HCT116 (cell line): ENCODE results near the gene ZNF775. TPM values are rescaled to one million over a fixed set of nuclear protein-coding genes. Genes with fewer than 3 reads are reported as not detected.

ENCODE experiments used
- ATAC-seq: fragments of 200-7000 bp; cut with Tn5 transposase; 2 replicates; pipeline ENCODE4 v1.9.1; 2020; ENCODE audit warnings: mild to moderate bottlenecking, moderate library complexity
- BruUV-seq: library from RNA; stranded (reverse); fragments of 400-500 nt; replicated peaks from 2 replicates; lab custom pipeline; 2021; lab: Mats Ljungman, UMichigan
- CTCF ChIA-PET: fragments of 300-600 bp; sonication (Branson Sonifier 250); formaldehyde crosslinking; loops from one replicate; lab custom pipeline; 2021; ENCODE audit warnings: antibody characterized with exemption; lab: Charles Lee
- POLR2A ChIA-PET: fragments of 300-600, 350-600 bp; sonication (Branson Sonifier 250); formaldehyde crosslinking; loops from one replicate; lab custom pipeline; 2021; ENCODE audit warnings: antibody characterized with exemption; lab: Charles Lee
- RAD21 ChIA-PET, 2 experiments: fragments of 300-600 bp; sonication (Branson Sonifier 250); formaldehyde crosslinking; loops; one replicate each; lab custom pipeline; 2023; ENCODE audit warnings: low total read pairs in 2 of 2; ENCODE audit not compliant: uncharacterized antibody in 2 of 2, unreplicated experiment in 2 of 2, low non-redundant PET in 1 of 2; lab: Charles Lee
- DNase-seq: peaks from one replicate; pipeline ENCODE4 v3.0.0-alpha.2; 2010; ENCODE audit warnings: low read depth, low spot score
- H2AFZ ChIP-seq: fragments of 200-600 bp; shearing (Covaris generic), sonication (generic); 2 replicates; pipeline ENCODE4 v1.6.1; 2017; ENCODE audit warnings: low read depth, mixed run types, mixed read lengths, antibody characterized with exemption, low read length; ENCODE audit not compliant: poor library complexity, severe bottlenecking
- H3K27ac ChIP-seq: 2 replicates; pipeline ENCODE4 v1.5.1; 2012; ENCODE audit warnings: low read depth, low read length
- H3K27me3 ChIP-seq: fragments of 200-600 bp; sonication (generic); 2 replicates; pipeline ENCODE4 v1.6.1; 2016; ENCODE audit warnings: mixed run types, low read length, mixed read lengths; ENCODE audit not compliant: insufficient read depth
- H3K36me3 ChIP-seq, 2 experiments: fragments of 200-500 bp in 1 of 2; fragments of 200-600 bp in 1 of 2; sonication (Bioruptor generic) in 1 of 2; sonication (generic) in 1 of 2; 2 replicates each; pipeline versions ENCODE4 v1.5.1 to v1.6.1; 2014 to 2016; ENCODE audit warnings: low read length in 2 of 2, inconsistent platforms in 1 of 2, mixed read lengths in 1 of 2, mixed run types in 1 of 2; ENCODE audit not compliant: insufficient read depth in 2 of 2, control insufficient read depth in 1 of 2
- H3K4me1 ChIP-seq, 2 experiments: fragments of 200-600 bp in 1 of 2; sonication (generic) in 1 of 2; 2 replicates each; pipeline versions ENCODE4 v1.5.1 to v1.6.1; 2012 to 2017; ENCODE audit warnings: low read length in 2 of 2, inconsistent platforms in 1 of 2, mild to moderate bottlenecking in 1 of 2, mixed read lengths in 1 of 2, mixed run types in 1 of 2, moderate library complexity in 1 of 2; ENCODE audit not compliant: insufficient read depth in 2 of 2, control insufficient read depth in 1 of 2
- H3K4me2 ChIP-seq: fragments of 200-600 bp; sonication (generic); 2 replicates; pipeline ENCODE4 v1.6.1; 2017; ENCODE audit warnings: mixed run types, low read length, mixed read lengths
- H3K4me3 ChIP-seq, 2 experiments: fragments of 200-600 bp in 1 of 2; sonication (generic) in 1 of 2; replicated peaks in 1 of 2; 2 replicates each; pipeline ENCODE4 v1.5.1; 2011 to 2016; ENCODE audit warnings: low read length in 2 of 2, control low read depth in 1 of 2, low read depth in 1 of 2, mild to moderate bottlenecking in 1 of 2, mixed read lengths in 1 of 2, mixed run types in 1 of 2
- H3K79me2 ChIP-seq: fragments of 200-600 bp; sonication (generic); 2 replicates; pipeline ENCODE4 v1.6.1; 2017; ENCODE audit warnings: mild to moderate bottlenecking, mixed run types, low read length, moderate library complexity, mixed read lengths; ENCODE audit not compliant: insufficient read depth
- H3K9ac ChIP-seq: fragments of 200-600 bp; sonication (generic); 2 replicates; pipeline ENCODE4 v1.6.1; 2016; ENCODE audit warnings: low read length, mixed read lengths
- H3K9me2 ChIP-seq: fragments of 200-600 bp; sonication (generic), shearing (Covaris generic); 2 replicates; pipeline ENCODE4 v1.6.1; 2017; ENCODE audit warnings: mixed run types, mild to moderate bottlenecking, moderate library complexity; ENCODE audit not compliant: insufficient read depth
- H3K9me3 ChIP-seq, 2 experiments: fragments of 200-500 bp in 1 of 2; fragments of 200-600 bp in 1 of 2; sonication (Bioruptor generic) in 1 of 2; sonication (generic) in 1 of 2; 2 replicates each; pipeline ENCODE4 v1.6.1; 2014 to 2017; ENCODE audit warnings: low read length in 2 of 2, mixed read lengths in 2 of 2, inconsistent platforms in 1 of 2, low read depth in 1 of 2, mild to moderate bottlenecking in 1 of 2, mixed run types in 1 of 2, moderate library complexity in 1 of 2; ENCODE audit not compliant: control insufficient read depth in 1 of 2, insufficient read depth in 1 of 2
- H4K20me1 ChIP-seq: fragments of 200-600 bp; sonication (generic), shearing (Covaris generic); 2 replicates; pipeline ENCODE4 v1.6.1; 2017; ENCODE audit warnings: mixed run types, mild to moderate bottlenecking, moderate library complexity; ENCODE audit not compliant: insufficient read depth
- EGR1 ChIP-seq: IDR thresholded peaks from 2 replicates; pipeline ENCODE4 v1.6.1; 2012; ENCODE audit warnings: low read depth
- EZH2 ChIP-seq: fragments of 200-600 bp; sonication (generic); IDR thresholded peaks from 2 replicates; pipeline ENCODE4 v1.6.1; 2017; ENCODE audit warnings: antibody characterized with exemption, mixed run types
- MAX ChIP-seq: IDR thresholded peaks from 2 replicates; pipeline ENCODE4 v1.6.1; 2012
- POLR2A ChIP-seq: IDR thresholded peaks from 2 replicates; pipeline ENCODE4 v1.7.0; 2011; ENCODE audit warnings: borderline replicate concordance; ENCODE audit not compliant: insufficient read depth, insufficient read length; ENCODE audit errors: extremely low read depth
- POLR2AphosphoS5 ChIP-seq: IDR thresholded peaks from 2 replicates; pipeline ENCODE4 v1.6.1; 2011; ENCODE audit warnings: mild to moderate bottlenecking, low read depth, low read length, moderate library complexity
- SIN3A ChIP-seq: IDR thresholded peaks from 2 replicates; pipeline ENCODE4 v1.6.1; 2012; ENCODE audit warnings: low read depth
- SP1 ChIP-seq: IDR thresholded peaks from 2 replicates; pipeline ENCODE4 v1.6.1; 2012; ENCODE audit warnings: low read depth
- SRF ChIP-seq: IDR thresholded peaks from 2 replicates; pipeline ENCODE4 v1.6.1; 2012; ENCODE audit warnings: low read depth
- TCF7L2 ChIP-seq: IDR thresholded peaks from 2 replicates; pipeline ENCODE4 v1.7.0; 2011; ENCODE audit warnings: borderline replicate concordance, inconsistent platforms; ENCODE audit not compliant: insufficient read depth, insufficient read length; ENCODE audit errors: extremely low read depth
- YY1 ChIP-seq: IDR thresholded peaks from 2 replicates; pipeline ENCODE4 v1.6.1; 2011; ENCODE audit warnings: low read length, low read depth, moderate library complexity, mild to moderate bottlenecking; ENCODE audit not compliant: insufficient replicate concordance; ENCODE audit errors: extremely low read depth
- ZNF274 ChIP-seq: fragments of 200-500 bp; sonication (Bioruptor generic); IDR thresholded peaks from 2 replicates; pipeline ENCODE4 v1.6.1; 2014; ENCODE audit warnings: mild to moderate bottlenecking, low read depth, low read length, inconsistent platforms
- intact Hi-C: fragments of 100-400 bp; cut with micrococcal nuclease; formaldehyde crosslinking; loops from 2 replicates; pipeline ENCODE4 v1.10.0; 2022
- total RNA-seq: library from RNA; stranded (reverse); gene quantifications from one replicate; pipeline ENCODE4 v1.2.1, GENCODE V29; 2021; ENCODE audit not compliant: unreplicated experiment

The ZNF775 gene
- total RNA-seq, 1 experiment from 2014 or later: 4.5 TPM

GRCh38 chr7:150402671-150403321 is 23.7 kb downstream of the ZNF775 start:
- ChIA-PET CTCF (no interaction called here), RAD21 (no interaction called here), POLR2A (no interaction called here)
- no peak for ATAC-seq
- H3K27me3 ChIP-seq: no peaks in the 10 kb centered on the region
- H3K36me3 ChIP-seq: no peaks in the 10 kb centered on the region
- H3K4me2 ChIP-seq: no peak overlapping the region
- H3K4me3 ChIP-seq: no peak overlapping the region
- no peaks in the 10 kb centered on the region for H3K79me2 ChIP-seq
- no peaks in the 10 kb centered on the region for H4K20me1 ChIP-seq
- H3K9me3 ChIP-seq: no peaks in the 10 kb centered on the region
- peaks cover 24 to 50% of the 10 kb centered on the region in 2 experiments for H3K4me1 ChIP-seq
- TF ChIP-seq YY1 (no peak), POLR2AphosphoS5 (no peak), POLR2A (no peak), SP1 (no peak), SIN3A (no peak), TCF7L2 (no peak), SRF (no peak), MAX (no peak), EGR1 (no peak), ZNF274 (no peak), EZH2 (no peak)
- no peaks in the 10 kb centered on the region for H3K9me2 ChIP-seq
- H2AFZ ChIP-seq: no peak overlapping the region
- BruUV-seq: no TSS peak
- no peak overlapping the region for H3K9ac ChIP-seq
- no peak overlapping the region for H3K27ac ChIP-seq
- no peak for DNase-seq
- intact Hi-C loops: loop anchor here (5.0 kb wide), 1 partner anchor 35 kb away; the partner anchor contains the start of gene REPIN1
